GM12874 (cell line): Measurements from ENCODE around the gene RERG.

Experiments used
- CTCF ChIP-seq: IDR thresholded peaks from 2 replicates; pipeline ENCODE4 v1.5.1; 2011; ENCODE audit warnings: low read depth, mild to moderate bottlenecking, control low read depth, low read length, moderate library complexity; ENCODE audit not compliant: insufficient read depth

Gene RERG

GRCh38 chr12:15130541-15130940, 90.7 kb downstream of the RERG start:
- TF ChIP-seq CTCF: no peak

- TF ChIP-seq CTCF: no peak
These were observed 97.8 kb downstream of the RERG start for GRCh38 chr12:15123401-15123800.

- TF ChIP-seq CTCF: no peak
These were observed 98.9 kb downstream of the RERG start for GRCh38 chr12:15122344-15122743.

GRCh38 chr12:15118955-15119354, 102.3 kb downstream of the RERG start:
- TF ChIP-seq CTCF: no peak

GRCh38 chr12:15116983-15117382, 104.2 kb downstream of the RERG start:
- TF ChIP-seq CTCF: no peak

GRCh38 chr12:15116086-15116485, 105.1 kb downstream of the RERG start:
- no peak for TF ChIP-seq CTCF

- no peak for TF ChIP-seq CTCF
These were observed 105.8 kb downstream of the RERG start for GRCh38 chr12:15115434-15115833.

- no peak for TF ChIP-seq CTCF
These were observed 106.7 kb downstream of the RERG start for GRCh38 chr12:15114501-15114900.
